ENCODE results near the gene RAB11A.

DNA sequence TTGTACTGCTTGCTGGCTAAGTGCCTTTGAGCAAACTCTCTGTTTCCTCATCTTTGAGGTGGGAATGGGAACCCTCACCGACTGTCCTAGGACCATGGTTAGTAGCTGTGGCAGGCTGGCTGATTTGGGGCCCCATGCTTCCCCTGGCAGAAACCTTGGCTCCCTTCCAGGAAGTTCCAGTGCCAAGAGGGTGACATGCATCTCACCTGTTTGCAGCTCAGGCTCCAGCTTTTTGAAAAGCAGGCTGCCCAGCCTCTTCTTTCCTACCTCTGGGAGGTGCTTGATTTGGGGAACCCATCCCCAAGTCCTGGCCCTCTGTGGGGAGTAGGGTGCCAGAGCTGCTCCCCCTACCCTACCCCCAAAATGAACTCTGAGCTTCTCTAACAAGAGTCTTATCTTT, 50.8 kb downstream of the RAB11A start:
- no peak for TF ChIP-seq POLR2A (IDR thresholded peaks at IDR 0.05)
- TF ChIP-seq CTCF (IDR thresholded peaks at IDR 0.05), result no peak

Measured in adrenal gland (tissue), 5 donors.